Lower lobe of right lung (tissue), 2 donors: ENCODE data around the gene KCTD16. TPM values are rescaled to one million over a fixed set of nuclear protein-coding genes. Genes with fewer than 3 reads are reported as not detected.

Source experiments
- ATAC-seq, 2 donors: fragments of 200-7000 bp; cut with Tn5 transposase; one replicate each; pipeline ENCODE4 v1.9.1; 2020 to 2022; ENCODE audit warnings: mild to moderate bottlenecking in 2 of 2, moderate library complexity in 2 of 2
- DNase-seq: peaks from one replicate; pipeline ENCODE4 v3.0.0-alpha.2; 2020
- H3K27ac ChIP-seq: fragments of 200-600 bp; one replicate; pipeline ENCODE4 v1.8.0; 2022
- H3K27me3 ChIP-seq: fragments of 200-600 bp; one replicate; pipeline ENCODE4 v1.8.0; 2022; ENCODE audit warnings: low read depth
- H3K36me3 ChIP-seq: fragments of 200-600 bp; one replicate; pipeline ENCODE4 v1.8.0; 2022; ENCODE audit warnings: mild to moderate bottlenecking
- H3K4me1 ChIP-seq: fragments of 200-600 bp; one replicate; pipeline ENCODE4 v1.8.0; 2022
- H3K4me3 ChIP-seq: fragments of 200-600 bp; one replicate; pipeline ENCODE4 v1.8.0; 2022; ENCODE audit warnings: mild to moderate bottlenecking
- H3K9me3 ChIP-seq: fragments of 200-600 bp; one replicate; pipeline ENCODE4 v1.8.0; 2022
- CTCF ChIP-seq: fragments of 200-600 bp; IDR thresholded peaks from one replicate; pipeline ENCODE4 v1.8.0; 2022; ENCODE audit warnings: antibody characterized with exemption, mild to moderate bottlenecking
- intact Hi-C: fragments of 100-400 bp; cut with DNase I; formaldehyde crosslinking; loops from one replicate; pipeline ENCODE4 v1.11.0; 2022
- total RNA-seq: library from RNA; stranded (reverse); fragmentation: NEBNext Ultra II Directional; extraction: Animal tissue kit (Norgen Biotek cat#: 25700); gene quantifications from one replicate; pipeline ENCODE4 v1.2.1, GENCODE V29; 2021
- donor health status: DM: no; HTN: yes; CAD: no; lungs with severe emphysema.

The KCTD16 gene
- total RNA-seq, 1 donor from 2014 or later: 2.5 TPM

- TF ChIP-seq CTCF: no peak
- H3K4me3 ChIP-seq: no peak overlapping the region
- intact Hi-C loops: no loop called here
- DNase-seq (no peak), ATAC-seq (no peak)
- H3K27ac ChIP-seq: no peak overlapping the region
- H3K27me3 ChIP-seq: no peaks in the 10 kb centered on the region
- no peaks in the 10 kb centered on the region for H3K4me1 ChIP-seq
- no peaks in the 10 kb centered on the region for H3K9me3 ChIP-seq
- H3K36me3 ChIP-seq: no peaks in the 10 kb centered on the region
These were observed 124.6 kb downstream of the KCTD16 start for GRCh38 chr5:144295284-144295683.

GRCh38 chr5:144297081-144297480 is 126.4 kb downstream of the KCTD16 start:
- no peak for DNase-seq
- no peaks in the 10 kb centered on the region for H3K4me1 ChIP-seq

GRCh38 chr5:144298658-144299057 is 128.0 kb downstream of the KCTD16 start:
- Histone ChIP-seq H3K27ac (no peak overlapping the region), H3K27me3 (no peaks in the 10 kb centered on the region), H3K4me3 (no peak overlapping the region), H3K4me1 (no peaks in the 10 kb centered on the region), H3K9me3 (no peaks in the 10 kb centered on the region), H3K36me3 (no peaks in the 10 kb centered on the region)
- ATAC-seq: no peak
- TF ChIP-seq CTCF: no peak
- intact Hi-C loops: no loop called here
- DNase-seq: no peak

More at GRCh38 chr5:144297081-144297480, 126.4 kb downstream of the KCTD16 start:
- Histone ChIP-seq H3K36me3 (no peaks in the 10 kb centered on the region), H3K9me3 (no peaks in the 10 kb centered on the region), H3K27ac (no peak overlapping the region), H3K4me3 (no peak overlapping the region), H3K27me3 (no peaks in the 10 kb centered on the region)
- intact Hi-C loops: no loop called here
- no peak for TF ChIP-seq CTCF
- ATAC-seq: no peak

GRCh38 chr5:144304688-144305087 is 134.0 kb downstream of the KCTD16 start:
- no peak for TF ChIP-seq CTCF
- intact Hi-C loops: no loop called here
- no peaks in the 10 kb centered on the region for H3K27me3 ChIP-seq
- no peaks in the 10 kb centered on the region for H3K9me3 ChIP-seq
- no peak for ATAC-seq
- no peaks in the 10 kb centered on the region for H3K36me3 ChIP-seq
- H3K27ac ChIP-seq: no peak overlapping the region
- DNase-seq: no peak
- no peak overlapping the region for H3K4me3 ChIP-seq
- H3K4me1 ChIP-seq: no peaks in the 10 kb centered on the region

GRCh38 chr5:144307736-144308135 is 137.1 kb downstream of the KCTD16 start:
- DNase-seq (no peak), ATAC-seq (no peak)
- Histone ChIP-seq H3K36me3 (no peaks in the 10 kb centered on the region), H3K4me3 (no peak overlapping the region), H3K9me3 (no peaks in the 10 kb centered on the region), H3K27ac (no peak overlapping the region), H3K4me1 (no peaks in the 10 kb centered on the region), H3K27me3 (no peaks in the 10 kb centered on the region)
- intact Hi-C loops: no loop called here
- no peak for TF ChIP-seq CTCF

GRCh38 chr5:144308174-144308573 is 137.5 kb downstream of the KCTD16 start:
- no peaks in the 10 kb centered on the region for H3K9me3 ChIP-seq
- H3K27ac ChIP-seq: no peak overlapping the region
- no peaks in the 10 kb centered on the region for H3K4me1 ChIP-seq
- intact Hi-C loops: no loop called here
- H3K27me3 ChIP-seq: no peaks in the 10 kb centered on the region
- H3K36me3 ChIP-seq: no peaks in the 10 kb centered on the region
- no peak for TF ChIP-seq CTCF
- no peak overlapping the region for H3K4me3 ChIP-seq
- DNase-seq: no peak
- ATAC-seq: no peak
